Activated CD4-positive, alpha-beta T cell treated with anti-CD3 and anti-CD28 coated beads, Interleukin-2, amount 50 U/mL, for 24 hours (primary cell): ENCODE measurements around the gene TAS1R2.

ENCODE experiments used
- DNase-seq, 2 donors: peaks; one replicate each; pipeline ENCODE4 v3.0.0-alpha.2; 2020; ENCODE audit warnings: low read depth in 1 of 2, low spot score in 1 of 2

Gene TAS1R2

GRCh38 chr1:18823438-18823837 is 36.0 kb downstream of the TAS1R2 start:
- no peak for DNase-seq

GRCh38 chr1:18820791-18821641 is 38.4 kb downstream of the TAS1R2 start:
- DNase-seq: peak; percentile 37 to 54

GRCh38 chr1:18819986-18820790 is 39.3 kb downstream of the TAS1R2 start:
- no peak for DNase-seq

- DNase-seq: no peak
Measured at GRCh38 chr1:18819203-18819602, 40.3 kb downstream of the TAS1R2 start.

- DNase-seq: no peak
Measured at GRCh38 chr1:18817795-18818435, 41.5 kb downstream of the TAS1R2 start.

- DNase-seq: no peak
Measured at GRCh38 chr1:18817316-18817715, 42.1 kb downstream of the TAS1R2 start.

- no peak for DNase-seq
Measured at GRCh38 chr1:18816808-18817207, 42.7 kb downstream of the TAS1R2 start.

GRCh38 chr1:18814874-18815531 is 44.5 kb downstream of the TAS1R2 start:
- DNase-seq: no peak

- DNase-seq: no peak
Measured at GRCh38 chr1:18814425-18814824, 45.0 kb downstream of the TAS1R2 start.

- no peak for DNase-seq
Measured at GRCh38 chr1:18812453-18812939, 47.0 kb downstream of the TAS1R2 start.

- no peak for DNase-seq
Measured at GRCh38 chr1:18811733-18812452, 47.6 kb downstream of the TAS1R2 start.

GRCh38 chr1:18809953-18810899 is 49.2 kb downstream of the TAS1R2 start:
- no peak for DNase-seq

- DNase-seq: no peak
Measured at GRCh38 chr1:18808550-18808949, 50.9 kb downstream of the TAS1R2 start.

- DNase-seq: no peak
Measured at GRCh38 chr1:18807334-18808063, 52.0 kb downstream of the TAS1R2 start.

GRCh38 chr1:18805925-18806849 is 53.3 kb downstream of the TAS1R2 start:
- no peak for DNase-seq

- no peak for DNase-seq
Measured at GRCh38 chr1:18805150-18805879, 54.1 kb downstream of the TAS1R2 start.

- no peak for DNase-seq
Measured at GRCh38 chr1:18803851-18804250, 55.6 kb downstream of the TAS1R2 start.
